ENCODE results near the gene ROPN1B.

GRCh38 chr3:125967156-125967555, 1.8 kb upstream of the ROPN1B start:
- TF ChIP-seq CTCF (conservative IDR thresholded peaks at IDR 0.05; ENCODE audit: low read depth, low read length) (no peak), EZH2 (IDR thresholded peaks at IDR 0.05; ENCODE audit: borderline replicate concordance, low read depth, low read length, poor library complexity, severe bottlenecking) (no peak)
